NCI-H526 (cell line): ENCODE measurements around the gene CDH4.

ENCODE experiments used
- DNase-seq, 2 experiments: peaks; one replicate each; lab custom pipeline; 2025; lab: John Stamatoyannopoulos, UW

CDH4 gene

GRCh38 chr20:61753316-61753942 lies 501.4 kb downstream of the CDH4 start:
- no peak for DNase-seq

DNA sequence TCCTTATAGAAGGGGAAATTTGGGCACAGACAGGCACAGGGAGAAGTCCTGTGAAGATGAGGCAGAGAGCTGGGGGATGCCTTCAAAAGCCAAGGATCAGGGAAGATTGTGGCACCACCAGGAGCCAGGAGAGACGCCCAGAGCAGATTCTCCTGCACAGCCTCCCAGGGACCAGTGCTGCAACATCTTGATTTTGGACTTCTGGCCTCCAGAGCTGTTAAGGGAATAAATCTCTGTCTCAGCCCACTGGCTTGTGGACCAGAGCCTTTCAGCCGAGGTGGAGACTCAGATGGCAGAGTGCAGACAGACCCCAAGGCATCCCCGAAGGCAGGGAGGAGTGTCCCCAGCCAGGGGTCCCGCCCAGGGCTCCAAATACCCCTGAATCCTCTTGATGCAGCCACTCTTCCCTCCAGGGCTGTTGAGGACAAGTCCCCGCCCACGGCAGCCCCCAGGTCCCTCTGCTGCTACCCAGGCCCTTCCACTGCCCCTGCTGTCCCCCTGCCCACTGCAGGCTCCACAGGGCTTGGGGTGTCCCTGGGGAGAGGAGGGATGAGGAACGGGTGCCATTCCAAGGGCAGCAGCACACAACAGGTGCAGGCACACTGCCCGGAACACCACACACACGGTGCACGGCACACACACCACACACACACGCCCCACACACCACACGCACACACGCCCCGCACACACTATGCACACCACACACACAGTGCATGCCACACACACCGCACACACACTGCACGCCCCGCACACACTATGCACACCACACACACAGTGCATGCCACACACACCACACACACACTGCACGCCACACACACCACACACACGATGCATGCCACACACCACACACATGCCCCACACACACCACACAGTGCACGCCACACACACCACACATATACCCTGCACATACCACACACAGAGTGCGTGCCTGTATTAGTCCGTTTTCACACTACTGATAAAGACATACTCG lies 502.2 kb downstream of the CDH4 start:
- DNase-seq = no peak

- DNase-seq = no peak
Observed at GRCh38 chr20:61754976-61755778, 503.1 kb downstream of the CDH4 start.

GRCh38 chr20:61755971-61756845 lies 504.1 kb downstream of the CDH4 start:
- DNase-seq = no peak

DNA sequence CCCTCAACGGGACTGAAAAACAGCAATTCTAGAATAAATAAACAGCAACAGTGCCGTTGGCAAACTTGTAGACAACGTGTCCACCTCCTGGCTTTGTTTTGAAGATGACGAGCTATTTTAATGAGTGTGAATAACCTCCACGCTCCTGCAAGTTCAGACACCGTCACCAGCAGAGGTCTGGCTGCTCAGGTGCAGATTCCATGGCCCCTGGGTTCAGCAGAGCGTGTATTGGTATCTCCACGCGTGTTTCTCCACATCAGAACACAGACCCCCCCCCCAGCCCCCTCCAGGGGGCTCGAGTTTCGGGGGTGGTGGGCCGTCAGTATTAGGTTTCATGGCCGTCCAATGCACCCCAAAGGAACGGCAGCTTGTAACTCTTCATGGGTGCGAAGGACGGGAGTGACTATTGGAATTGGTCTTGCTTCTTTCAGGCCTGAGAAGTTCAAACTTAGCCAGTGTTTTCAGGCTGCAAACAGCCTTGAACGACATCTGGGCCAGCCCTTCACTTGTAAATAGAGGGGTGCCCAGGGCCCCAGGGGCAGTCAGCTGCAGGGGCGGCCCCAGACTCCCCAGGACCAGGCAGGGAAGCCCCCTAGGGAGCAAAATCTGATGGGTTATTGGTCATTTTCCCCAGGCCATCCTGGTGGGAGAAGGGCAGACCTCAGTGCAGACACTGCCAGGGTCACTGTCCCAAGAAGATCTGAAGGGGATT lies 505.1 kb downstream of the CDH4 start:
- no peak for DNase-seq

DNA sequence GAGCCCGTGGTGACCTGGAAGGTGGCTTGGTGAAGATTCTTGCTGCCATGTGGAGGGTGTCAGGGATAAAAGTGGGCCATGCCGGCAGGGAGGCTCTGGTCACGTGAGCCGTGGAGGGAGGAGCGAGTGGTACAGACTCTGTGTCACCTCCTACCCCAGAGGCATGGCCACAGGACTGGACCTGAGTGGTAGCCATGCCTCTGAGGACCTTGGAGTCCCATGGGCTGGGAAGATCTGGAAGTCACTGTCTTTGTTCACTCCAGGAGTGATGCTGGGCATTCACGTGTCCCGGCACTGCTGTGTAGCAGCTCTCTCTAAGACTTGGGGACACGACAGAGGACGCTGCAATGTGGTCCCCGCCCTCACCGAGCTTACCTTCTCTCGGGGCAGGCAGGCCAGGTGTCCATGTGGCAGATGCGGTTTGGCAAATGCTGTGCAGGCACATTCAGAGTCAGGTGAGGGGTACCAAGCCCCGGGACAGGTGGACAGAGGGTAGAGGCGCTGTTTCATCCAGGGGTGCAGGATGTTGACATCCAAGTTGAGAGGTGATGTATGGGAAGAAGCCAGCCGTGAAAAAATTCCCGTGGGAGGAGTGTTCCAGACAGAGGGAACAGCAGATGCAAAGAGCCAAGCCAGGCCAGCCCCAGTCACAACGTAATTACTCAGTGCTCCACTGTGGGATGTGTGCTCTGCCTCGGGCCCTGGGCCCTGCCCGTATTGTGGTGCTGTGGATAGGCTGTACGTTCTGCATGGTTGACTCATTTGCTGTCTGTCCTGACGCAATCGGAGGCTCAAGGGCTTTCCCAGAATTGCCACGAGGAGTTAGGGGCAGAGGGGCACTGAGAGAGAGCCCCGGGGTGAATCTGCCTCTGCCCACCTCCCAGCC lies 505.9 kb downstream of the CDH4 start:
- no peak for DNase-seq

GRCh38 chr20:61758564-61759200 lies 506.6 kb downstream of the CDH4 start:
- no peak for DNase-seq

DNA sequence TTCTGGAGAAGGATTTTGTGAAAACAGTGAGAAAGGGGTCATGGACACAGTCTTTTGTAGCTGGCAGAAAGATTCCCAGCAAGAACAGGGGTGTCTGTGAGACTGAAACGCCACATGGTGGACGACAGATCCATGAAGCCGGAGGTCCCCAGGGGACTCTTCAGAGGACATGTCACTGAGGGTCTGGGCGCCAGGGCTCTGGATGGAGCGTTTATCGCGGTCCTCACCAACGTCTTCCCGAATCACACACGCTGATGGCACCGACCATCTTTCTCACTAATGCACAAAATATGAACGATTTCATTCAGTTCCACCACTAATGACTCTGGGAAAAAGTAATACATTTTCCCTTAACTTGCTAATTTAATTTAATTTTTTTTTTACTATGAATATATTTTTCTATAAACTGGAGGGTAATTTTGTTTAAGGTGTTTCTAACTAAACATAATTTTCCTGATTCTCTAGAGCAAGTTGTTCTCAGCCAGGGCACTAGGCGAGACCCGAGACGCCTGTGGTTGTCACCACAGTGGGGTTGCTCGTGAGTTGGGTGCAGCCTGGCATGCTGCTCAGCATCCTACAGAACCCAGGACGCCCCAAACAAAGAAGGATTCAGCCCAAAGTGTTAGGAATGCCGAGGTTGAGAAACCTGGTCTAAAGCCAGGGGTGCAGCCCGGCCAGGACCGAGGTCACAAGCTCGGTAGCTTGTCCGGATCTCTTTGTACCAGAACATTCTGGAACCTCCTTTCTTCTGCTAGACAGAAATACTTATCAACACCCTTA lies 507.4 kb downstream of the CDH4 start:
- DNase-seq = no peak

- DNase-seq = no peak
Observed at GRCh38 chr20:61760321-61760720, 508.3 kb downstream of the CDH4 start.

DNA sequence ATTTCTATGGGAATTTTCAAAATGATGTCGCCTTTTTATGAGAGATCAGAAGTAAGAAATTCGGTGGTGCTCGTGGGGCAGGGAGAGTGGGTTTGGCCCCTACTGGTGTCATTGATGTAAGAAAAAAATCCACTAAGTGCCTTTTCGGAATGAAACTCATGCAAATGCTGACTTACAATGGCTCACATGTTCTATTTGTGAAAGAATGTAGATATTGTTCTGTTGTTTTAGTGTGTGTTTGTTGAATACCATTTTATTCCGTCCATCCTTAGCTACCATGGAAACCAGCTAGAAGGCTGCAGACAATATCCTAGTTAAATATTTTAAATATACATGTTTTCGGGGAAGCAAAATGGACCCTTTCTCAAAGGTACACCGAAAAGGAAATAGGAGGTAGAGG lies 508.7 kb downstream of the CDH4 start:
- DNase-seq = no peak

DNA sequence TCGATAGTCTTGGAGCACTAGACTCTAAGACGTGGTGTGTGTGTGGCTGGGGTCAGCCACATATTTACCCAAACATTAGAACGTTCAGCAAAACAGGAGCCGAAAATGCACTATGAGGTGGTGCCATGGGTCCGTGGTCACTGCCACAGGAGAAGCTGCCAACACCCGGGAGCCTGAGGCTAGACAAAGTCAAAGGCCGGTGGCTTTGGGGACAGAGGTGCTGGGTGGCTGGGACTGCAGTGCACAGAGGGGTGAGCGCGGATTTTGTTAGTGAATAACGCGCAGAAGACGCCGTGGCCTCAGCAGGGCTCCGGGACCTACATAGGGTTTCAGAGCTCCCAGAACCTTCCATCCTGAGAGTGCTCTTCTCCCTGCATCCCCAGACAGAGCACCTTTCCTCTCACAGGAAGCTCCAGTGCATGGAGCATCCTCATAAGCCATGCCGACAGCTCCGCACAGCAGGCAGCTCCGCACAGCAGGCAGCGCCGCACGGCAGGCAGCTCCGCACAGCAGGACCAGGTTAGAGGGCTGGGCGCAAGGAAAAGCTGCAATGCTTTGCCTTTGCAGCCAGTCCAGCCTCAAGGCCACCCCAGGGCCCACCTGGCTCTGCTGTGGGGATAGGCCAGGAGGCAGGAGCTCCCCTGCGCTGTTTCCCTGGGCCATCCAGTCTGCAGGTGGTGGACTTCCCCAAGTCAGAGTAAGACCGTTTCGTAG lies 509.5 kb downstream of the CDH4 start:
- no peak for DNase-seq

GRCh38 chr20:61762167-61762710 lies 510.2 kb downstream of the CDH4 start:
- DNase-seq = peak; percentile 68 to 78

- DNase-seq = no peak
Observed at GRCh38 chr20:61762886-61763739, 511.1 kb downstream of the CDH4 start.

GRCh38 chr20:61763740-61764400 lies 511.8 kb downstream of the CDH4 start:
- peak in 1 of 2 experiments; percentile 34 for DNase-seq

- no peak for DNase-seq
Observed at GRCh38 chr20:61764471-61765025, 512.5 kb downstream of the CDH4 start.
